Naive B cell (primary cell): ENCODE data around the gene PTPRG. TPM values are rescaled to one million over a fixed set of nuclear protein-coding genes. Genes with fewer than 3 reads are reported as not detected.
A peak's percentile ranks its signal among the peaks of the same experiment; 100 is the strongest.

Source experiments
- ATAC-seq, 2 donors: fragments of 150-1000 bp; cut with Tn5 transposase; 2 replicates each; pipeline ENCODE4 v1.10.0; 2021; ENCODE audit warnings: low read depth in 2 of 2, mild to moderate bottlenecking in 2 of 2, moderate library complexity in 2 of 2
- DNase-seq: peaks from one replicate; pipeline ENCODE4 v3.0.0; 2022
- H3K27ac Mint-ChIP-seq, 6 donors: one replicate each; pipeline ENCODE4 v1.8.0; 2020 to 2022; ENCODE audit warnings: mild to moderate bottlenecking in 6 of 6, mixed read lengths in 6 of 6, moderate library complexity in 5 of 6, inconsistent platforms in 2 of 6
- H3K27me3 Mint-ChIP-seq, 3 donors: one replicate each; pipeline ENCODE4 v1.8.0; 2021 to 2022; ENCODE audit warnings: mixed read lengths in 3 of 3, mild to moderate bottlenecking in 1 of 3
- H3K36me3 Mint-ChIP-seq, 2 donors: one replicate each; pipeline ENCODE4 v1.8.0; 2020 to 2022; ENCODE audit warnings: mixed read lengths in 2 of 2, inconsistent platforms in 1 of 2, mild to moderate bottlenecking in 1 of 2
- H3K4me1 Mint-ChIP-seq, 3 donors: one replicate each; pipeline ENCODE4 v1.8.0; 2020 to 2022; ENCODE audit warnings: mixed read lengths in 3 of 3, inconsistent platforms in 1 of 3, mild to moderate bottlenecking in 1 of 3, moderate library complexity in 1 of 3
- H3K4me3 Mint-ChIP-seq, 8 donors: one replicate each; pipeline ENCODE4 v1.8.0; 2020 to 2022; ENCODE audit warnings: mild to moderate bottlenecking in 8 of 8, mixed read lengths in 8 of 8, moderate library complexity in 8 of 8, inconsistent platforms in 2 of 8
- H3K9me3 Mint-ChIP-seq, 7 donors: one replicate each; pipeline ENCODE4 v1.8.0; 2020 to 2022; ENCODE audit warnings: mixed read lengths in 7 of 7, mild to moderate bottlenecking in 5 of 7, inconsistent platforms in 2 of 7, moderate library complexity in 1 of 7
- polyA plus RNA-seq, 6 donors: library from polyadenylated mRNA; unstranded; fragments of 300-500 nt; fragmentation: Illumina TruSeq; gene quantifications; one replicate each; pipeline ENCODE4 v1.2.3, GENCODE V29; 2021; ENCODE audit warnings: low read depth in 6 of 6

PTPRG gene
- polyA plus RNA-seq, 6 donors from 2014 or later = 0.05 to 0.20 (median 0.10) TPM; not detected in 1

GRCh38 chr3:61862614-61863289, 301.4 kb downstream of the PTPRG start:
- peaks cover 0 to 4% (median 4%) of the 10 kb centered on the region in 3 donors for H3K27me3 Mint-ChIP-seq
- peaks cover 0 to 3% (median 0%) of the 10 kb centered on the region in 7 donors for H3K9me3 Mint-ChIP-seq
- no peaks in the 10 kb centered on the region for H3K4me1 Mint-ChIP-seq

DNA sequence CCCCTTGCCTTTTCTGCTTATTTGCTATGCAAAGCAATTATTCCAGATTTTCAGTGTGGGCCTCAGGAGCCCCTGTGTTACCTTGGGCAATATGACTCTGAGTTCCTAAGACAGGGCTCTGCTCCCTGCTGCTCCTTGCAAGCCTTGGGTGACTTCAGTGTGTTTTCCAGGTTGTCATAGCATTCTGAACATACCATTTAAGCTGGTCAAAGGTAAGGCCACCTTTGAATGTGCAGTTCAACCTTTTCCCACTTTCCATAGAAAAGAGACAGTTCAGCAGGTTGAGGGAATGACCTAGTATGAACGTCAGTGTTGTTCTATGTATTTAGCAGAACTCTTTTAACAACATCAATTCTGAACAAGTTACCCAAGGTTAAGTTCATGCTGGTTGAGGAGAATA, 302.2 kb downstream of the PTPRG start:
- Mint-ChIP-seq H3K4me3 (no peak overlapping the region), H3K4me1 (no peaks in the 10 kb centered on the region), H3K27ac (no peak overlapping the region), H3K9me3 (peaks cover 0 to 3% (median 0%) of the 10 kb centered on the region in 7 donors), H3K27me3 (peaks cover 0 to 4% (median 4%) of the 10 kb centered on the region in 3 donors), H3K36me3 (no peaks in the 10 kb centered on the region)
- DNase-seq (no peak), ATAC-seq (no peak)

More at GRCh38 chr3:61862614-61863289, 301.4 kb downstream of the PTPRG start:
- no peak overlapping the region for H3K27ac Mint-ChIP-seq
- ATAC-seq = no peak
- no peak overlapping the region for H3K4me3 Mint-ChIP-seq
- no peak for DNase-seq
- no peaks in the 10 kb centered on the region for H3K36me3 Mint-ChIP-seq

DNA sequence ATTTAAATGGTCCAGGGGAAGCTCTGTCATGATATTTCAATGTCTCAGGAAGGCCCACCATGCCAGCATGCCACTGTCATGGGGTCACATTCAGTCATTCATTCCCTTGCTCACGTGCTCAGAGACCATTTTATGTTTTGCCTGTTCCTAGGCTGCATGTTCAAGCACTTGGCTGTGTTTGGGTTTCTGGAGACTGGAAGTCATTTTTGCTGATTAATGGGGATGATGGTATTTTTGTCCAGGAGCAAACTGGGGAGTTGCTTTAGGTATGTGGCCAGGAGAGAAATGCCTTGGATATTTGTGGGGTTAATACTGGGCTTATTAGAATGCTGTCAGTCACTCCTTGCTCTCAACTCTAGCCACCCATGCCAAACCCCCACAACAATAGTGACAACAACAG, 303.5 kb downstream of the PTPRG start:
- peaks cover 0 to 3% (median 0%) of the 10 kb centered on the region in 3 donors for H3K27me3 Mint-ChIP-seq
- H3K36me3 Mint-ChIP-seq = no peaks in the 10 kb centered on the region
- DNase-seq (no peak), ATAC-seq (no peak)
- peaks cover 0 to 6% (median 0%) of the 10 kb centered on the region in 7 donors for H3K9me3 Mint-ChIP-seq
- no peak overlapping the region for H3K4me3 Mint-ChIP-seq
- no peaks in the 10 kb centered on the region for H3K4me1 Mint-ChIP-seq
- H3K27ac Mint-ChIP-seq = no peak overlapping the region

- ATAC-seq (no peak), DNase-seq (no peak)
- peaks cover 0 to 3% (median 0%) of the 10 kb centered on the region in 7 donors for H3K9me3 Mint-ChIP-seq
- H3K4me3 Mint-ChIP-seq = no peak overlapping the region
- H3K27ac Mint-ChIP-seq = no peak overlapping the region
- H3K36me3 Mint-ChIP-seq = no peaks in the 10 kb centered on the region
- no peaks in the 10 kb centered on the region for H3K27me3 Mint-ChIP-seq
- H3K4me1 Mint-ChIP-seq = no peaks in the 10 kb centered on the region
Observed at GRCh38 chr3:61865466-61866152, 304.2 kb downstream of the PTPRG start.

DNA sequence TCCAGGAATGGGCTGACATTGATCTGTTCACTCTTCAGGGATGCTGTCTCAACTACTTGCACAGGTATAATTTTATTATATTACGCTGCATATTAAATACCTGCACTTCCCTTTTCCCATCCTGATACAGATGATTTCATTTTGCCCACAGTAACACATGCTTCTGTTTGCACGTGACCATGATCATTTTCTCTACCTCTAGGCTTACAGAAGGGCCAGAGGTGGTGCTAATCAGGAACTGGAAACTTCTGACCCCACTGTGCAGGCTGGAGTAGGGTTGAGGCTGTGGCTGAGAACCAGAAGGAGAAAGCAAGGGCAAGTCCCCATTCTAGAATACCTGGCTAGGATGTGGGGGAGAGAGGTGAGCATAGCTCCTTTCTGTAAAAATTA, 304.8 kb downstream of the PTPRG start:
- H3K27me3 Mint-ChIP-seq = no peaks in the 10 kb centered on the region
- no peak for ATAC-seq
- peaks cover 0 to 3% (median 0%) of the 10 kb centered on the region in 7 donors for H3K9me3 Mint-ChIP-seq
- no peaks in the 10 kb centered on the region for H3K36me3 Mint-ChIP-seq
- no peak for DNase-seq
- no peak overlapping the region for H3K27ac Mint-ChIP-seq
- H3K4me1 Mint-ChIP-seq = no peaks in the 10 kb centered on the region
- H3K4me3 Mint-ChIP-seq = no peak overlapping the region

- Mint-ChIP-seq H3K36me3 (no peaks in the 10 kb centered on the region), H3K4me3 (no peak overlapping the region), H3K9me3 (peaks cover 0 to 3% (median 0%) of the 10 kb centered on the region in 7 donors), H3K27ac (no peak overlapping the region), H3K4me1 (no peaks in the 10 kb centered on the region), H3K27me3 (peaks cover 0 to 2% (median 0%) of the 10 kb centered on the region in 3 donors)
- DNase-seq = no peak
- ATAC-seq = no peak
Observed at GRCh38 chr3:61866961-61867461, 305.6 kb downstream of the PTPRG start.

DNA sequence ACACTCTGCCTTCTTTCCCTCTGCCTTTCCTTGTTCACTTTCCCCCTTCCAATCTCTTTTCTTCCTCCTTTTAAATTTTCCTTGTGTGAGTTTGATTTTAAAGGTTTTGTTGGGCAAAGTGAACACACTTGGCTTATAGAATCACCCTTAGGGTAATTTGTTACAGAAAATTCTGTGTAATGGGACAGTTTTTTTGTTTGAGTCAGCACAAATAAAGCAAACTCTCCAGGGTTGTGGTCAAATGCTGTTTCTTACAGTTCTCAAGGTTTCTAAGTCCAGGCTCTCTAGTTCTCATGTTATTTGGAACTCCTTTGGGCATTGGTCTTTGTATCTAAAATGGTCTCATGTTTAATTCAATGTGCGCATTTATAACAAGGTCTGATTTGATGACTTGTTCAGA, 307.1 kb downstream of the PTPRG start:
- H3K27ac Mint-ChIP-seq = peak overlapping the region in 1 of 6 donors; percentile 21
- peaks cover 0 to 6% (median 0%) of the 10 kb centered on the region in 3 donors for H3K27me3 Mint-ChIP-seq
- H3K4me1 Mint-ChIP-seq = no peaks in the 10 kb centered on the region

GRCh38 chr3:61869371-61869770, 308.0 kb downstream of the PTPRG start:
- Mint-ChIP-seq H3K9me3 (peaks cover 0 to 3% (median 0%) of the 10 kb centered on the region in 7 donors), H3K4me1 (no peaks in the 10 kb centered on the region), H3K36me3 (no peaks in the 10 kb centered on the region), H3K27me3 (peaks cover 0 to 6% (median 6%) of the 10 kb centered on the region in 3 donors), H3K4me3 (no peak overlapping the region), H3K27ac (no peak overlapping the region)
- ATAC-seq (no peak), DNase-seq (no peak)

More for the DNA sequence above, 307.1 kb downstream of the PTPRG start:
- H3K9me3 Mint-ChIP-seq = peaks cover 0 to 3% (median 0%) of the 10 kb centered on the region in 7 donors
- H3K36me3 Mint-ChIP-seq = no peaks in the 10 kb centered on the region
- DNase-seq (no peak), ATAC-seq (no peak)
- H3K4me3 Mint-ChIP-seq = no peak overlapping the region

- no peak for DNase-seq
- no peaks in the 10 kb centered on the region for H3K36me3 Mint-ChIP-seq
- peaks cover 0 to 8% (median 6%) of the 10 kb centered on the region in 3 donors for H3K27me3 Mint-ChIP-seq
- H3K27ac Mint-ChIP-seq = no peak overlapping the region
- no peak overlapping the region for H3K4me3 Mint-ChIP-seq
- H3K9me3 Mint-ChIP-seq = peaks cover 0 to 3% (median 0%) of the 10 kb centered on the region in 7 donors
- ATAC-seq = no peak
- no peaks in the 10 kb centered on the region for H3K4me1 Mint-ChIP-seq
Observed at GRCh38 chr3:61871644-61872043, 310.3 kb downstream of the PTPRG start.

GRCh38 chr3:61872077-61872706, 310.8 kb downstream of the PTPRG start:
- Mint-ChIP-seq H3K9me3 (peaks cover 0 to 3% (median 0%) of the 10 kb centered on the region in 7 donors), H3K4me1 (no peaks in the 10 kb centered on the region), H3K36me3 (no peaks in the 10 kb centered on the region), H3K27ac (no peak overlapping the region), H3K4me3 (no peak overlapping the region), H3K27me3 (peaks cover 0 to 8% (median 6%) of the 10 kb centered on the region in 3 donors)
- DNase-seq (no peak), ATAC-seq (no peak)

- Mint-ChIP-seq H3K4me1 (no peaks in the 10 kb centered on the region), H3K27ac (no peak overlapping the region), H3K36me3 (no peaks in the 10 kb centered on the region), H3K27me3 (peaks cover 0 to 14% (median 6%) of the 10 kb centered on the region in 3 donors), H3K4me3 (no peak overlapping the region), H3K9me3 (no peaks in the 10 kb centered on the region)
- ATAC-seq = no peak
- DNase-seq = no peak
Observed at GRCh38 chr3:61875046-61875844, 313.9 kb downstream of the PTPRG start.

GRCh38 chr3:61875976-61876671, 314.8 kb downstream of the PTPRG start:
- ATAC-seq = no peak
- no peak for DNase-seq
- H3K27ac Mint-ChIP-seq = no peak overlapping the region
- H3K27me3 Mint-ChIP-seq = peaks cover 0 to 14% (median 6%) of the 10 kb centered on the region in 3 donors
- no peaks in the 10 kb centered on the region for H3K4me1 Mint-ChIP-seq
- no peaks in the 10 kb centered on the region for H3K36me3 Mint-ChIP-seq
- no peak overlapping the region for H3K4me3 Mint-ChIP-seq
- no peaks in the 10 kb centered on the region for H3K9me3 Mint-ChIP-seq
